DLD1 (cell line): ENCODE results near the gene SLC9B1.
"Not testable (repeated sequence)": the region's sequence is repeated elsewhere in the genome, so short reads cannot be mapped to it uniquely, and the experiment has no call there.

Source experiments
- in situ Hi-C: cut with HindIII; loops from 2 replicates; pipeline ENCODE4 v1.10.0; 2017; ENCODE audit warnings: low sequenced_read_pairs

SLC9B1 gene

GRCh38 chr4:103012060-103012459, 7.4 kb downstream of the SLC9B1 start:
- in situ Hi-C loops = loop anchor here (25.0 kb wide), 2 partner anchors 400 to 575 kb away; no protein-coding TSS in a partner anchor

GRCh38 chr4:103011378-103012025, 8.0 kb downstream of the SLC9B1 start:
- in situ Hi-C loops = loop anchor here (25.0 kb wide), 2 partner anchors 399 to 574 kb away; no protein-coding TSS in a partner anchor

GRCh38 chr4:103010804-103011203, 8.7 kb downstream of the SLC9B1 start:
- in situ Hi-C loops = loop anchor here (25.0 kb wide), 2 partner anchors 399 to 574 kb away; no protein-coding TSS in a partner anchor

GRCh38 chr4:103008875-103009729, 10.4 kb downstream of the SLC9B1 start:
- in situ Hi-C loops = loop anchor here (25.0 kb wide), 2 partner anchors 397 to 572 kb away; no protein-coding TSS in a partner anchor

GRCh38 chr4:103002551-103002950, 17.0 kb downstream of the SLC9B1 start:
- in situ Hi-C loops = loop anchor here (25.0 kb wide), 2 partner anchors 390 to 565 kb away; no protein-coding TSS in a partner anchor

- in situ Hi-C loops = no loop called here
Measured at GRCh38 chr4:102994803-102995202, 24.7 kb downstream of the SLC9B1 start.

- in situ Hi-C loops = not testable (repeated sequence)
Measured at GRCh38 chr4:102993985-102994384, 25.5 kb downstream of the SLC9B1 start.

- in situ Hi-C loops = no loop called here
Measured at GRCh38 chr4:102988429-102989020, 31.0 kb downstream of the SLC9B1 start.

GRCh38 chr4:102981005-102981404, 38.5 kb downstream of the SLC9B1 start:
- in situ Hi-C loops = no loop called here

- in situ Hi-C loops = not testable (repeated sequence)
Measured at GRCh38 chr4:102961813-102962212, 57.7 kb downstream of the SLC9B1 start.

GRCh38 chr4:102959496-102959895, 60.0 kb downstream of the SLC9B1 start:
- in situ Hi-C loops = no loop called here

GRCh38 chr4:102945066-102945465, 74.4 kb downstream of the SLC9B1 start:
- in situ Hi-C loops = no loop called here

GRCh38 chr4:102938063-102938462, 81.4 kb downstream of the SLC9B1 start:
- in situ Hi-C loops = not testable (repeated sequence)

- in situ Hi-C loops = no loop called here
Measured at GRCh38 chr4:102935716-102936115, 83.8 kb downstream of the SLC9B1 start.

- in situ Hi-C loops = not testable (repeated sequence)
Measured at GRCh38 chr4:102919697-102920096, 99.8 kb downstream of the SLC9B1 start.

- in situ Hi-C loops = no loop called here
Measured at GRCh38 chr4:102918859-102919258, 100.6 kb downstream of the SLC9B1 start.

- in situ Hi-C loops = no loop called here
Measured at GRCh38 chr4:102901804-102902203, 117.7 kb downstream of the SLC9B1 start.

- in situ Hi-C loops = not testable (repeated sequence)
Measured at GRCh38 chr4:102897610-102898009, 121.9 kb downstream of the SLC9B1 start.

- in situ Hi-C loops = not testable (repeated sequence)
Measured at GRCh38 chr4:102896547-102896946, 123.0 kb downstream of the SLC9B1 start.

GRCh38 chr4:102889866-102890265, 129.6 kb downstream of the SLC9B1 start:
- in situ Hi-C loops = not testable (repeated sequence)

- in situ Hi-C loops = not testable (repeated sequence)
Measured at GRCh38 chr4:102888570-102888969, 130.9 kb downstream of the SLC9B1 start.
